ENCODE data around the gene LRRFIP1. TPM values are rescaled to one million over a fixed set of nuclear protein-coding genes. Genes with fewer than 3 reads are reported as not detected.

The LRRFIP1 gene
- total and polyA plus RNA-seq, 8 donors = 18.4 to 55.0 (median 31.7) TPM

- H3K27ac ChIP-seq = no peak overlapping the region
- H3K4me1 ChIP-seq = peaks cover 3 to 7% (median 5%) of the 10 kb centered on the region in 3 donors
- H3K36me3 ChIP-seq = no peaks in the 10 kb centered on the region
- 93 to 94% methylated on average over 8 of the region's 8 CpGs for WGBS, 2 donors
- ATAC-seq (no peak), DNase-seq (no peak), FAIRE-seq (no peak)
- H3K9me3 ChIP-seq = no peaks in the 10 kb centered on the region
- no peaks in the 10 kb centered on the region for H3K27me3 ChIP-seq
- TF ChIP-seq CTCF (IDR thresholded peaks at IDR 0.05) = no peak
- intact Hi-C loops (cut with DNase I) = no loop called here
- H3K4me3 ChIP-seq = no peak overlapping the region
Measured at GRCh38 chr2:237645261-237645660, 17.9 kb downstream of the LRRFIP1 start.

- H3K4me1 ChIP-seq = peaks cover 6 to 12% (median 8%) of the 10 kb centered on the region in 3 donors
- no peak overlapping the region for H3K4me3 ChIP-seq
- DNase-seq (no peak), FAIRE-seq (no peak), ATAC-seq (no peak)
- H3K9me3 ChIP-seq = no peaks in the 10 kb centered on the region
- 95 to 96% methylated on average over 19 to 20 of the region's 20 CpGs for WGBS, 2 donors
- no peaks in the 10 kb centered on the region for H3K36me3 ChIP-seq
- TF ChIP-seq CTCF (IDR thresholded peaks at IDR 0.05) = no peak
- intact Hi-C loops (cut with DNase I) = no loop called here
- no peak overlapping the region for H3K27ac ChIP-seq
- no peaks in the 10 kb centered on the region for H3K27me3 ChIP-seq
Measured at GRCh38 chr2:237647176-237648015, 20.0 kb downstream of the LRRFIP1 start.

GRCh38 chr2:237648016-237648381, 20.6 kb downstream of the LRRFIP1 start:
- no peak overlapping the region for H3K27ac ChIP-seq
- H3K9me3 ChIP-seq = no peaks in the 10 kb centered on the region
- 92 to 97% methylated on average over 9 of the region's 9 CpGs for WGBS, 2 donors
- no peak for TF ChIP-seq CTCF (IDR thresholded peaks at IDR 0.05)
- peaks cover 6 to 12% (median 8%) of the 10 kb centered on the region in 3 donors for H3K4me1 ChIP-seq
- FAIRE-seq = no peak
- ATAC-seq = no peak
- H3K27me3 ChIP-seq = no peaks in the 10 kb centered on the region
- DNase-seq = no peak
- intact Hi-C loops (cut with DNase I) = no loop called here
- no peaks in the 10 kb centered on the region for H3K36me3 ChIP-seq
- no peak overlapping the region for H3K4me3 ChIP-seq

GRCh38 chr2:237649541-237650454, 22.4 kb downstream of the LRRFIP1 start:
- ATAC-seq = peak; percentile 78 to 88 (median 79)
- no peaks in the 10 kb centered on the region for H3K36me3 ChIP-seq
- no peak for DNase-seq
- no peak overlapping the region for H3K4me3 ChIP-seq
- no peaks in the 10 kb centered on the region for H3K9me3 ChIP-seq
- FAIRE-seq = no peak
- H3K27me3 ChIP-seq = no peaks in the 10 kb centered on the region
- intact Hi-C loops (cut with DNase I) = no loop called here
- H3K4me1 ChIP-seq = peaks cover 6 to 12% (median 8%) of the 10 kb centered on the region in 3 donors
- TF ChIP-seq CTCF (IDR thresholded peaks at IDR 0.05) = no peak
- 75 to 79% methylated on average over 17 of the region's 17 CpGs for WGBS, 2 donors
- peak overlapping the region in 2 of 4 donors; percentile 33 to 48 for H3K27ac ChIP-seq

All from pancreas (tissue), 10 donors.